ENCODE measurements around the gene SLC35F2. TPM values are rescaled to one million over a fixed set of nuclear protein-coding genes. Genes with fewer than 3 reads are reported as not detected.
"Not testable (repeated sequence)": the region's sequence is repeated elsewhere in the genome, so short reads cannot be mapped to it uniquely, and the experiment has no call there.

Gene SLC35F2
- total RNA-seq, 1 donor from 2014 or later: 4.7 TPM

DNA sequence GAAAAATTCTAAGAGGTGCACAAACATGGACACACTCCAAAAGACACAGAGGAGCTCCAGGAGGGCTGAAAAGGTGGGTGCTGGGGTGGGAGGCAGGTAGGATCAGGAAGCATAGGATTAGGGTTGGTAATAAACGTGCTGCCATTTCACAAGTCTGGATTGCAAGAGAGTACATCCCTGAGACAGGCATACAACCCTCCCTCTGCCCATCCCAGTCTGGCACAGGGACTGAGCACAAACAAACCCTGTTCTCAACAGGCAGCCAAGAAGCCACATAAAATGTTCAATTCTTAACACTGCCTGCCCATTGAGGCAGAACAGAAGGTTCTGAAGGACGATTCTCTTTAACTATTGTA, 18.5 kb downstream of the SLC35F2 start:
- DNase-seq: no peak

DNA sequence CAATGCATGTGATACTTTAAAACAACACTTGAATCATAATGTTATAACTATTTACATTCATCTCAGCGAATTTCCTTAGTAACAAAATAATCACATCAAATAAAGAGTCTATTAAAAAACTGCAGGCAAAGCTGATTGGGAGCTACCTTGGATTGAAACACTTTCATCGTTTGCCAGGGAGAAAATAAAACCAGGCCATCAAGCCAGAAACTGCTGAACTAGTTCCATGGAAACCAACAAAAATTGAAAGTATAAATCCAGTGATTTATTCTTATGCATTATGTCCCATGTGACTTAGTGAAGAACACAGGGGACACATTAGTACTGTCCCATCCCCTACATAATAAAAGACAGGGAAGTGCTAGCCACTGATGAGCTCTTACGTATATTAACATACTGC, 21.7 kb downstream of the SLC35F2 start:
- peak; percentile 6 for DNase-seq

DNA sequence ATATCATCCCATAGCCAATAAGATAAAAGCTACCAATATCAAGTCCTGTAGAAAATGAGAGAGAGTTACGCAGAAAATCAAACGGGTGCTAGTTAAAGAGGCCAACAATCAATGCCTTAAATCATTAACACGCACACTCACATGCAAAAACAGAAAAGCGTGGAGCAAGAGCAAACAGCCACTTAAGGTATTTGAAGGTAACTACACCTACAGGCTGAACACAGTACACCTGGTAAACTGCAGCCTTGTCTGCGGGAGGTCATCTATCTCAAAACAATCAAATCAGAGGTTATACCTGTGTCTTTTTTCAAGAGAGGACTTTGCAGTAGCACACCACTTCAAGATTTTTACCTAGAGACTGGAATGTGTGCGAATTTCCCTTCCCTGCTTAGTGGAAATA, 23.6 kb downstream of the SLC35F2 start:
- DNase-seq: no peak

DNA sequence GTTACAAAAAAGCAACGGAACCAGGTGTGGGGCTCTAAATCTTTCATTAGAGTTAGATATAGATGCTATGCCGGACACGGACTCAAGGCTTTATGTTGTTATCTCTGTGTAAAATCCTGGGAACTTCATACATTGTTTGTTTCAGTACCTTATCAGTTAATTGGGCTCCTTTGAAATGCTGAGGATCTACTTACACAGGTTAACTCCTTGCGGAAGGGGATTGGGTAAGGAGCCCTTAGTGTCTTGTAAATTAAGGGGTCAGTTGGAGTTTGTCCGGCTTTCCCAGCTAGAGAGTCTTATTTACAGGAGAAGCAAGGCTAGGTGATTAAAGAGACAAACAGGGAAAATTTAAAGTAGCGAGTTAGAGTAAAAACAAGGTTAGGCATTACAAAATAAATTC, 24.7 kb downstream of the SLC35F2 start:
- not testable (repeated sequence) for DNase-seq

DNA sequence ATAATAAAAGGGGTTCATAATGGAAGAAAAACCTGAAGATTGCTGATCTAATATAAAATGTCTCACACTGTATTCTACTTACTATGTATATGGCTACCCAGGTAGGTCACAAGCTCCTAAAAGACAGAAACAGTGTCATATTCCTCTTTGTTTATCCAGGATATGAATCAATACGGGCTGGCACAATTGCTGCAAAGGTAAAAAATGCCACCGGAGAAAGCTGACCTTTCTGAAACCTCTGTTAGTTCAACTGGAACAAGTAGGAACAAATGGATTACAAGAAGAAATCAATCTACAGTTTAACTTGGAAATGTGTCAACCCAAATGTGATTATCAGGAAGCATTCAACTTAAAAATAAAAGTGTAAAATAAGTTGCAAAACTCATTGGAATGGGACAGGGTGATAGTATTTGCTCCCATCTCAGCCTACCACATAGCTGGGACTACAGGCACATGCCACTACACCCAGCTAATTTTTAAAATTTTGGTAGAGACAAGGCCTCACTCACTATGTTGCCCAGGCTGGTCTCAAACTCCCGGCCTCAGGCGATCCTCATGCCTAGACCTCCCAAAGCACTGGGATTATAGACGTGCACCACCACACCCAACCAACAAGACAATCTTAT, 27.6 kb downstream of the SLC35F2 start:
- no peak for DNase-seq

DNA sequence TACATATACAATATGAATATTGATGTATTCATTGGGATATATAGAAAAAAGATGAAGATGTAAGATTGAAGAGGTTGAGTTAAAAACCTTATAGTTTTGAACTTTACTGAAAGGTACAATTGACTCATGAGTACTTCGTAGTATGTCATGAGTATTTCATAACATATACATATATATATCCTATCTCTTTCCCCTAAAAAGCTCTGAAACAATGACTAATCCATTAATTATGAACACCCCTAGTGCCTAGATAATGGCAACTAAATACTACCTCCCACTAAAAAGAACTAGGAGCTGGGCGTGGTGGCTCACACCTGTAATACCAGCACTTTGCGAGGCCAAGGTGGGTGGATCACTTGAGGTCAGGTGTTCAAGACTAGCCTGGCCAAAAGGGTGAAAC, 31.5 kb downstream of the SLC35F2 start:
- DNase-seq: no peak

DNA sequence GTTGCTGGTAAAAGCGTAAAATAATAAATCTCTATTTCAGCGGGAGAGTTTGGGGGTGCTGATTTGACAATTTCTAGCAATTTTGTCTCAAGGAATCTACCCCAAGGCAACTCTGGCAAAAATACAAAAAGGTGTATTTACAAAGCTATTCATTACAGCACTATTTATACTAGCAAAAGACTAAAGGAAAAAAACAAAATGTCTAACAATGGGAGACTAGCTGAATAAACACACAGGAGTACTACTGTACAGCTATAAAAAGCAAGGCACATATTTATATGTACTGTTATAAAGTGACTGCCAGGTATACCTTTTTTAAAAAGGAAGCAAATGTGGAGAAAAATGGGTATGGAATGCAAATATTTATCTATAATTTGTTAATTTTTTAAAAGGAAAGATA, 32.7 kb downstream of the SLC35F2 start:
- no peak for DNase-seq

DNA sequence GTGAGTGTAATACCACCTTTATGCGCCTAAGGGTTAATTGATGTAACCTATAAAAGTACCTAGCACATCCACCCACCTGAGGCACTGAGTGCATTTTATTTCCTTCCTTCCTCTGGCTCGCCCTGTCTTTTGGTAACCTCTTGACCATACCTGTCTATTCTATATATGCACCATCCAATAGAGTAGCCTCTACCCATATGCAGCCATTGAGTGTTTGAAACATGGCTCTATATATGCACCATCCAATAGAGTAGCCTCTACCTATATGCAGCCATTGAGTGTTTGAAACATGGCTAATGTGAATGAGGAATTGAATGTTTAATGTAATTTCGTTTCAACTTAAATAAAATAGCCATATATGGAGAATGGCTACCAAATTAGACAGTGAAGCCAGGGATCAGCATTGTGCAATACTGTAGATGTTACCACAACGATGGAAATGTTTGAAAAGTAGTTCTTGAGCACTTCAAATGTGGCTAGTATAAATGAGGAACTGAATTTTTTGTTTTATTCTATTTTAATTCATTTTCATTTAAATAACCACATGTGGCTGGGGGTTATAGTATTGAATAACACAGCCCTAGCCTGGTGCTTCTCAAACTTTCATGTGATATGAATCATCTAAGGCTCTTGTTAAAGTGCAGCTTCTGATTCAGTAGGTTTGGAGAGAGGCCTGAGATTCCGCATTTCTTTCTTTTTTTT, 33.8 kb downstream of the SLC35F2 start:
- DNase-seq: no peak

DNA sequence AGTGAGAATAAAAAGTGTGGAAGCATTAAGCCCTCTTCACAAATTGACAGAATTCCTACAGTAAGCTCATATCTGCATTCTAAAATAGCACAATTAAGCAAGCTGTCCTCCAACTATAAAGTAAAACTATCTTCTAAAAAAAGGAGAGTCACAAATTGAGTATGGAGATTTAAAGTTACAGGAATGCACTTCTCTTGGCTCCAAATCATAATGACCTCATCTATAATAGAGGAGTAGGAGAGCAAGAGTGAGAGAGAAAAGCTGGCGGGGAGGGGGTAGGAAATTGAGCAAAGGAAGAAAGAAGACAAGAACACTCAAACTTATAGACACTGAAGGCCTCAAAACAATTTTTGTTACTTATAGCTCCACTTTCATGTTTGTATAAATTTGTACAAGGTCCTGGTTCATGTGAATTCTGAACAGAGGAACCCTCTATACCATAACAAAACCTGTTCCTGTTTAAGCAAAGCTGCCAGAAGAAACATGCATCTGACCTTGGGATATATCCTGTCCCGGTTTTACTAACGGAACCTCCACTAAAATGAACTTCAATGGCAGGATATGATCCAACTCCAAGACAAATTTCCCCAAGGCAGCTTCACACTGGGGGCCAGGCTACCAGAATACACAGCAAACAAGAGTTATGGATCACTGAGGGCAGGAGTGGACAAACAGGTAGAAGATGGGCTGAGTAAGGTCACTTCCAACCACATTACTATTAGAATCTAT, 37.2 kb downstream of the SLC35F2 start:
- DNase-seq: peak; percentile 33

DNA sequence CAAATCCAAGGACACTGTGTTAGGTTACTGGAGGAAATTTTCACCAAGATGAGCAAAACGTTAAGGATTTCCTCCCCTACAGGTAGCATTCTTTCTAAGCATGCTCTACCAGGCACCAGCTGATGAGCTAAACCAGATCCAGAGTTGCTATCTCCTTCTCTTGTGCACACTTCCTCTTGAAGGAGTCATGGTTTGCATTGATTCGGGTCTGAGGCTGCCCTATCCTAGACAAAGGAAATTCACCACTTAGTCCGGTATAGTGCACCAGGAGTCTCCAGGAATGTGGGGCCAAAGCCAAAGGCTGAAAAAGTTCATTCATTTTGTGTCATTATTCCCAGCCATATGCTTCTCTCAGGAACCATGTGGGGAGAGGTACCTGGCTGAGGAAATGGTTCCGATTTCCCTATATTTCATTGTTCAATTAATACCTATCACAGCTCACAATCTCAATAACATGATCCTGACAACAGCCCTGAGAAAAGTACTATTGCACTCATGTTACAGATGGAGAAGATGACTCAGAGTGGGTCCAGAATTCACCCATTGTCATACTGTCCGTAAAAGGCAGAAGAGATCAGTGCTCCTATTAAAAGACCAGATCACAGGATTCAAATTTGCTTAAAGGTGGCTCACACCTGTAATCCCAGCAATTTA, 39.1 kb downstream of the SLC35F2 start:
- no peak for DNase-seq

DNA sequence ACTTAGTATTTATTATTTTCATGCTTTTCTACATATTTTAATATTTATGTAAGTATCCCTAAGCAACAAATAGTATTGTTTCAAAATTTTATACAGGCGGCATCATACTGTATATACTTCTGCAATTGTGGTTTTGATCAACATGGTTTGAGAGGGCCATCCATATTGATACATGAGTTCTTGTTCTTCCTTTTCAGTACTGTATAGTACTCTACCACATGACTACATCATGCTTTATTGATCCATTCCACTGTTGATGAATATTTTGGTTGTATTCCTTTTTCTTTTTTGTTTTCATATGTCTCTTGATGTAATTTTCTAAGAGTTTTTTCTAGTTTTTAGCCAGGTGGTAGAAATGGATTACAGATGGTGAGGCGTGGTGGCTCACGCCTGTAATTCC, 40.1 kb downstream of the SLC35F2 start:
- no peak for DNase-seq

DNA sequence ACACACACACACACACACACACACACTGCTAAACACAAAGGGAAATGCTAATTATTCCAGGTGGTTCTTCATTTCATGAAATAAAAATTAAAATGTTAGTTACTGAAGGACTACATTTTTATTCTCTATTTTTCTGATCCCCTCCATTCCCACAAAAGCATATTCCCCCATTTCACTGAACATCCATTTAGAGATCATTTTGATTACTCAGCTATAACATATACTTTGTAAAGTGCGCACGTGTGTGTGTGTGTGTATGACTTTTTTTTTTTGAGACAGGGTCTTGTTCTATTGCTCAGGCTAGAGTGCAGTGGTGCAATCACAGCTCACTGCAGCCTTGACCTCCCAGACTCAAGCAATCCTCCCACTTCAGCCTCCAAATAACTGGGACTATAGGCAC, 42.6 kb downstream of the SLC35F2 start:
- DNase-seq: no peak

DNA sequence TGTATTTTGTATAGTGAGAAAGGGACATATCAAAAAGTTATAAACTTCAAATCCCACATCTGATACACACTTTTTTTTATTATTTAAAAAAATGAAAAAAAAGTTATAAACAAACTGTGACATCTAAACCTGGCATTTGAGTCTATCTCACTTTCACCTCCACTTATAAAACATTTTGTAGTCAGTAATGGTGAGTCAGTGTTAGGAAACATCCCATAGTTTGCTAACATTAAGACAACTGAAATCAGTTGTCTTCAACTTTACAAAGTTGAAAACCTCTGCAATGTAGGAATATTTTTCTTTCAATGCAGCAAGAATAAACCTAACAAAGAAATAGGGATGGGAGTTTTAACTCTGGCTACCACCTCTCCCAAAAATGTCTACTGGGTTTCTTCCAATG, 47.7 kb downstream of the SLC35F2 start:
- DNase-seq: no peak

DNA sequence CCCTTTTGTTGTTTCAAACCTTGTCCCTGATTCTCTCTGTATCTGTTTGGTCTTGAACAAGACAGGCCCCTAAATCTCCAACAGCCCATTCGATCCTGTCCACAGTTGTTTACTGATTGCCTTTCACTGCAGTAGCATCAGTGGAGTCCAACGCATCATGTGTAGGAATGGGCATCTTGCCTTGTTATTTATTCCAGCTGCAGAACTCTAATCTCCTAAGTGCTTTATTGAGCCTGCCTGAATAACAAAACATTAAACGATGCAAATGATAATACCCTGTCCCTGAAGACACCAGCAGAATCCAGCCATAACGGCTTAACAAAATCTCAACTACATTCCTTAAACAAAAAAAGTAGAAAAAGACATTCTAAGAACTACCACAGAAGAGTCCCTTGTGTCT, 50.1 kb downstream of the SLC35F2 start:
- DNase-seq: no peak

DNA sequence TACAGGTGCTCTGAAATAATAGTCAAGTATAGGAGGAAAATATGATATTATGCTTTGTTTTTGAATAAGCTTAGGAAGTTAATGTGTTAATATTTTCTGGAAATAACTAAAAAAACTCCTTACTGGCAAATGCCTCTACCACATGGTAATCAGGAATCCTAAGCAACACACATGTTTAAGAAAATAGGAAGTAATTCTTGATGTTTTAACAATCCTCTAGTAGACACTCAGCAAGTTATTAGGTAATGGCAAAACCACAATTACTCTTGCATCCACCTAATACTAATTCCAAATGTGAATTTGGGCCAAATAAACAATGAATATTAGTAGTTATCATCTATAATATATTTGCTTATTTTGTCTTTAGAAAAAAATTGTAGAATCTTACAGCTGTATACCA, 53.6 kb downstream of the SLC35F2 start:
- no peak for DNase-seq

DNA sequence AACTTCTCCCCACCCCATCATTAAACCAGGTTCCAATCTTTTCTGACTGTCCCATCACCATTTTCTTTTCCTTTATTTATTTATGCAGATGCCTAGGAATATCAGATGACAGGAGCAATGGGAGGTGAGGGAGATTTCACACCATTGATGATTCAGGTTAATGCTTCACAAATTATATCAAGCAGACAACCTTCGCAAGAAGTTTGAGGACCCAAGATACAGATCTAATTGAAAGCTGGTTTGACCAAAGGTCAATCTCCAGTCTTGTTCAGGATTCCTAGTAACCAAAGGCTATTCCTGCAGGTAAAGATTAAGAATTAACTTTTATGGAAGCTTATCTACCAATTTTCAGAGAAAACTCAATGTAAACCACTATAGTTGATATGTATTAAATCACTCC, 54.4 kb downstream of the SLC35F2 start:
- no peak for DNase-seq

DNA sequence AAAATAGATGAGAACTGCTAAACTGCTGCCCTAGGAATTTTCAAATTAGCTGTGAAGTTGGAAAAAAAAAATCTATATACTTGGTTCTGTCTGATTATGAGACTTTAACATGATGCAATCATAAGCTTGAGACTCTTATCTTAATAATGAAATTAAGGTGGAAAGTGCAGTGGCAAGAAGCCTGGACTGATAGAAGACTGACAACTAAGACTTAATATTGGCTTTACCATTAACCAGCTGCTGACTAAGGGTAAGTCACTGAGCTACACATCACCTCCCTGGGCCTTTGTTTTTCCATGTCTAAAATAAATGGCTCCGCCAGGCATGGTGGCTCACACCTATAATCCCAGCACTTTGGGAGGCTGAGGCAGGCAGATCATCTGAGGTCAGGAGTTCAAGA, 56.9 kb downstream of the SLC35F2 start:
- DNase-seq: no peak

DNA sequence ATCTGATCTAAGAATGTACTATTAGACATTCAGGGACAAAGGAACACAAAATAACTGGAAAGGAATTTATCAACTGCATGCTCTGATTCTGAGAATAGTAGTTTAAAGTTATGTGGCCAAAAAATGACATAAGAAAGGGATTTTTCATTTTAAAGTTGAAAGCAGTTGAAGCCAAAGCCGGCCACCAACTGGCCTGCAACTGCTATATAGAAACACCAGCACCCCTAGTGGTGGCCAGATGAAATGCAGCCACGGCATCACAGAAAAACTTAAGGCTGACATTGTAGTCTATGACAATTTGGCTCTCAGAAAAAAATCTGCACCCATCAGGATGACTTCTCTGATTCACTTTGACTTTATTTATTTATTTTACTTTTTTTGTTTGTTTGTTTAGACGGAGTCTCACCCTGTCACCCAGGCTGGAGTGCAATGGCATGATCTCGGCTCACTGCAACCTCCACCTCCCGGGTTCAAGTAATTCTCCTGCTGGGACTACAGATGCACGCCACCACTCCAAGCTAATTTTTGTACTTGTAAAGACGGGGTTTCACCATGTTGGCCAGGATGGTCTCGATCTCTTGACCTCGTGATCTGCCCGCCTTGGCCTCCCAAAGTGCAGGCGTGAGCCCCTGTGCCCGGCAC, 59.2 kb downstream of the SLC35F2 start:
- DNase-seq: peak; percentile 74

DNA sequence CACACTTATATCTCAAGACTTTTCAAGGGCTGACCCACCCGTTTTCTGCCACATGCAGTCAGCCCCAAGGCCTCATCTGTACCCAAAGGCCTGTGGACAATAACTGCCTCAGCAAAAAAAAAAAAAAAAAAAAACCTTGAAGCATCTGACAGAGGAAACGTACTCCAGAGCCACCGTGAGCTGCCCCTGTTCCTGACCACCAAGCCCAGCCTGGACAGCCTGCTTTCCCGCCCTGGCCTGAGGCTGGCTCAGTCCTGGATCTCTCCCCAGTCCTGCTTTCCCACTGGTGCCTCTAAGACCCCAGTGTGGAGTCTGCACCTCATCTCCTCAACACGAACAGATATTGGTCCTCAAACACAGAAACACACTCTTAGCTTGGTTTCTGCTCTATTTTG, 66.5 kb downstream of the SLC35F2 start:
- no peak for DNase-seq

DNA sequence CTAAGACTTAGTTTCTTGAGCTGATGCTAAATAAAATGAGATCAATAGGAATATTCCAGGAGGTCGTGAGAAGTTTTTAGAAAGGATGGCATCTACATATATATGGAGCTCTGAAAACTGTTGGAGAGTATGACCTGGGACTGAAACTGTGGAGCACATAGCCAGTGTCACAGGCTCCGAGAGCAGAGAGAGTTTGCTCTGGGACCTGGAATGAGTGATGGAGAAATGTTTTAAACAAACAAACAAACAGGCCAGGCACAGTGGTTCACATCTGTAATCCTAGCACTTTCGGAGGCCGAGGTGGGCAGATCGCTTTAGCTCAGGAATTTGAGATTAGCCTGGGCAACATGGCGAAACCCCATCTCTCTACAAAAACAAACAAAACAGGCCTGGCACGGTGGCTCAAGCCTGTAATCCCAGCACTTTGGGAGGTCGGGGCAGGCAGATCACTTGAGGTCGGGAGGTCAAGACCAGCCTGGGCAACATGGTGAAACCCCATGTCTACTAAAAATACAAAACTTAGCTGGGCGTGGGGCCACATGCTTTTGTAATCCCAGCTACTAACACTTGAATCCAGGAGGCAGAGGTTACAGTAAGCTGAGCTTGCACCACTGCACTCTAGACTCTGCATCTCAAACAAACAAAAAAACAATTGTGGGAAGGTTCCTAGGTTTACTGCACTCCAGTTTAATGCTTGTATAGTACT, 67.1 kb downstream of the SLC35F2 start:
- no peak for DNase-seq

DNA sequence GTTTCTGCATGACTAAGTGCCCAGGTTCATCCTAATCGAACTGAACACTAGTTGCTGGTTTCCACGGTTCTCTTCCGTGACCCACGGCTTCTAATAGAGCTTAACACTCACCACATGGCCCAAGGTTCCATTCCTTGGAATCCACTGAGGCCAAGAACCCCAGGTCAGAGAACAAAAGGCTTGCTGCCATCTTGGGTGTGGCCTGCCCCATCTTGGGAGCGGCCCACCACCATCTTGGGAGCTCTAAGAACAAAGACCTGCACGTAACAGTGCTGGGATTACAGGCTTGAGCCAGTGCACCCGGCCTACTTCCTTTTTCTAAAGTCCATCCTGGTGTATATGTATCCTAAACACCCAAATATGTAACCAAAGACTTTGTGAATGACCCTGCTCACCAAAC, 68.8 kb downstream of the SLC35F2 start:
- DNase-seq: no peak

DNA sequence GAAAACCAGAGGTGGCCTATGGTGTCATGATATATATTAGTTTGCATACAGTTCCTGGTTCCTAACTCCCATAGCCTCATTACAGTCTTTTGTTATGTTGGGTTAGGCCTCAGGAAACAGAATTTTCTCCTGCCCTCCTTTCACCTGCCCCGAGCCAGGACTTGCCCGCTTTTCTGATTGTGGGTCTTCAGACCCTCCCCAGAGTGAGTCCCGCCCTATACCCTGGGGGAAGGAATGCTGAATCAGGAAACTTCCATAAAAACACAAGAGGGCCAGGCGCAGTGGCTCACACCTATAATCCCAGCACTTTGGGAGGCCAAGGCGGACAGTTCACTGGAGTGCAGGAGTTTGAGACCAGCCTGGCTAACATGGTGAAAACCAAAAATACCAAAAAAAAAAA, 70.9 kb downstream of the SLC35F2 start:
- no peak for DNase-seq
